Activated CD4-positive, alpha-beta T cell treated with anti-CD3 and anti-CD28 coated beads, Interleukin-10, Interleukin-2, amounts not matched to agents 100 ng/mL and 50 ng/mL, durations not matched to agents 16 hours and 8 hours (primary cell): ENCODE results near the gene SULF2.
"Not testable (repeated sequence)": the region's sequence is repeated elsewhere in the genome, so short reads cannot be mapped to it uniquely, and the experiment has no call there.

Experiments used
- DNase-seq: peaks from one replicate; pipeline ENCODE4 v3.0.0-alpha.2; 2020

SULF2 gene

GRCh38 chr20:47785311-47785853, at the start of gene SULF2:
Gene SULF2 (minus strand): TSS chr20:47785481. CDS start chr20:47757363, 28,118 bp downstream.
- no peak for DNase-seq

- DNase-seq: not testable (repeated sequence)
Observed at GRCh38 chr20:47831675-47832074, 46.4 kb upstream of the SULF2 start.

DNA sequence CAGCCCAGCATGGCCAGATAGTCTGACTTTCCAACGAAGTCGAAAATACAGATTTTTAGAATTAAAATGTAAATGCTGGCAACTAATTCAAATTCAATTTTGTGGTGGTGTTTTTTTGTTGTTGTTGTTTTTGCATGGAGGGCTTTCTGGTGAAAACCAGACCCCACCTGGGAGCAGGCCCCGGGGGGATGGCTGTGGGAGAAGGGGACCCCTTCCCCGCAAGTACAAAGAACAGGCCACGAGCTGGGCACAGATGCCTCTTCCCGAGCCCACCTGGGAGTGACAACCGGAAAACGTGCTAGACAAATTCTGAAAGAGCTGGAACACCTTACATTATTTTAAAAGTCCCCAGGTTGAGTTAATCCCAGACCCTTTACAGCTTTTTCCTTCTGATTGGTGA, 41.4 kb upstream of the SULF2 start:
- not testable (repeated sequence) for DNase-seq

- DNase-seq: not testable (repeated sequence)
Observed at GRCh38 chr20:47826006-47826405, 40.7 kb upstream of the SULF2 start.

DNA sequence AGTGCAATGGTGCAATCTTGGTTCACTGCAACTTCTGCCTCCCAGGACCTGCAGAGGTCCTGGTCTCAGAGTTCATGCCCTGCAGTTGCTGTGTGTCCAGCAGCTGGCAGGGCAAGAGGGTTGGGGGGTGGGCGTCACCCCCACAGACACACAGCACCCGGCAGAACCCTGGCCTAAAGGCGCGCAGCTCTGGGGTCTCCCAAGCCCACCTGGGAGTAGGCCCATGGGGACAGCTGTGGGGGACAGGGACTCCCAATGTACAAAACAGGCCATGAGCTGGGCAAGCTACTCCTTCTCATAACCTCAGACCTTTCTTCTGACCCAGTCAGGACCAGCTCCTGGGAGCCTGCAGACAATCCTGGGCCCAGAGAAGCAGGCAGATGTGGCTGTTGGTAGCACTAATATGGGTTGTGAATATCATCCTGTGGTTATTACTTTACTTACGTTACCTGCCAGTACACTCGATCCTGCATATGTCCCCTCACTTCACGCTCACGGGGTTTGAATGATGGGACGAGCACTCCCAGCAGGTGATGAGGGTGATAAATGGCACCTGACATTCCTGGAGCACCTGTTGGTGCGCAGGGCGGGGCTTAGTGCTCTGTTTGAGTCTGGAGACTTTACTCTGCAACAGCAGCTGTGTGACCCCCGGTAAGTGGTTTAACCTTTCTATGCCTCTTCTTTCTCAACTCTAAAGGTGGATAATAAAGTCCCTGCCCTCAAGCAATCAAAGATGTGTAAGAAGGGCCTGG, 39.9 kb upstream of the SULF2 start:
- DNase-seq: no peak

DNA sequence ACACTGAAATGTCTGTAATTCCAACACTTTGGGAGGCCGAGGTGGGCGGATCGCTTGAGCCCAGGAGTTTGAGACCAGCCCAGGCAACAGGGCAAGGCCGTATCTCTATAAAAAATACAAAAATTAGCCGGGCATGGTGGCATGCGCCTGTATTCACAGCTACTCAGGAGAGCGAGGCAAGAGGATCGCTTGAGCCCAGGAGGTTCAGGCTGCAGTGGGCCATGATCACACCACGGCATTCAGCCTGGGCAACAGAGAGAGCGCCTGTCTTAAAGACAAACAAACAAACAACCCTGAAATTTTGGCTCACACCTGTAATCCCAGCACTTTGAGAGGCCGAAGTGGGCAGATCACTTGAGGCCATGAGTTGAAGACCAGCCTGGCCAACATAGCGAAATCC, 38.7 kb upstream of the SULF2 start:
- not testable (repeated sequence) for DNase-seq

DNA sequence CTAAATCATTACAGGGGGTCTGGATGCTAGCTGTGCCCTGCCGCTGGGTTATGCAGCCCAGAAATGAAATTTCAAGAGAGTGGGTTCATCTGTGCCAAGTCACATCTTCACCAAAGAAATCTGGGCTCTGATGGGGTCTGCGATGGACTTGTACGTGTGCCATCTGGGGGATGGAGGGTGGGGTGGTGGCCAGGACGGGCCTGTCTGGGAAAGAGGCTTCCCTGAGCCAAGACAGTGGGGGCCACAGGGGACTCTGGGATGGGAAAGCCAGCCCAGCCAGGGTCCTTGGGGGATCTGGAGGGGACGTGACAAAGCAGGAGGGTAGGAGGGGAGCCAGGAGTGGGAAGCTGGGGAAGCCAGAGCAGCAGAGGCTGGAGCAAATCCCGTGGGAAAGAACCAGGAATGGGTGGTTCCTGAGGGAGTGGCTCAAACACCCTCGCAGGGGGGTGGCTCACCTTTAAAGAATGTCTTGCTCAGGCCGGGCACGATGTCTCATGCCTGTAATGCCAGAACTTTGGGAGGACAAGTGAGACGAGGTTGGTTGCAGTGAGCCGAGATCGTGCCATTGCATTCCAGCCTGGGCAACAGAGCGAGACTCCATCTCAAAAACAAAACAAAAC, 36.3 kb upstream of the SULF2 start:
- no peak for DNase-seq

DNA sequence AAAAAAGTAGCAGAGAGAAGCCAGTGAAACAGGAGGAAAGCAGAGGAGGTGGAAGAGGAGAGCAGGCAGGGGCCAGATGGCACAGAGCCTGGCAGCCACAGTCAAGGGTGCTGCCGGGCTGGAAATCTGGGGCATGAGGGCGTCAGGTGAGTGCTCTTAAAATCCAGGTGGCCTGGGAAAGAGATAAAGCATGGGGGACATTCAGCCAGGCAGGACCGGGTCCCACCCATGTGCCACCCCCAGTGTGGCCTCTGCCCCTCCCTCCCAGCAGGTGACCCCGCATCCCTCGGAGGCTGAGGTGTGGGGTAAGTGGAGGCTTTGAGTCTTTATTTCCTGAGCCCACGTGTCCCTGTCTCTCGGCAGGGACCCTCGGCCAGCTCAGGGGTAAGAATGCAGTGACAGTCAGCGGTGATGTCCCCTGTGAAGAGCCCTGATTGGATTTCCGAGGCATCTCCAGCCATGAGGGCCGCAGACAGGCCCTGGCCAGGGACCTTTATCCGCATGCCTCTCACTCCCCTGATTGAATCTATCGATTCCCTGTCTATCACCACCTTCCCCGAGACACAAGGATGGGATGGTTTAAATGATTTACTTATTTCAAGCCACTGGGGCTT, 33.8 kb upstream of the SULF2 start:
- DNase-seq: no peak

GRCh38 chr20:47818466-47818865, 33.2 kb upstream of the SULF2 start:
- no peak for DNase-seq

GRCh38 chr20:47818016-47818415, 32.7 kb upstream of the SULF2 start:
- no peak for DNase-seq

- no peak for DNase-seq
Observed at GRCh38 chr20:47817573-47817972, 32.3 kb upstream of the SULF2 start.

GRCh38 chr20:47816487-47817451, 31.5 kb upstream of the SULF2 start:
- DNase-seq: no peak

- no peak for DNase-seq
Observed at GRCh38 chr20:47815866-47816265, 30.6 kb upstream of the SULF2 start.

DNA sequence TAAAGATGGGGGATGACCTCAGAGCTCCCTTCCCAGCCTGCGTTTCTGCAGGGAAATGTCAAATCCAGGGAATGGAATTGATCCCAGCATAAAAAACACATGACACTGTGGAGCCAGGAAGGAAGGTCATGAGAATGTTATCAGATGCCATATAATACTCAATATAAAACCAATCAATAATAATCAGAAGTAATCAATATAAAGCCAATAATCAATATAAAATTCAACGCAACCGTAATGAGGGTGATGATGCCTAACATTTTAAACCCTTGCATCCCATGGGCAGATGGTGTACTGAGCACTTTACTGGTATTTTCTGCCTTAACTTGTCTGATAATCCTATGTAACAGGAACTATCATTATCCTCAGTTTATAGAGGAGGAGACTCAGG, 30.1 kb upstream of the SULF2 start:
- DNase-seq: no peak

GRCh38 chr20:47814632-47815415, 29.5 kb upstream of the SULF2 start:
- no peak for DNase-seq

GRCh38 chr20:47810721-47811347, 25.6 kb upstream of the SULF2 start:
- no peak for DNase-seq

GRCh38 chr20:47810116-47810677, 24.9 kb upstream of the SULF2 start:
- DNase-seq: no peak

- no peak for DNase-seq
Observed at GRCh38 chr20:47809161-47809960, 24.1 kb upstream of the SULF2 start.

DNA sequence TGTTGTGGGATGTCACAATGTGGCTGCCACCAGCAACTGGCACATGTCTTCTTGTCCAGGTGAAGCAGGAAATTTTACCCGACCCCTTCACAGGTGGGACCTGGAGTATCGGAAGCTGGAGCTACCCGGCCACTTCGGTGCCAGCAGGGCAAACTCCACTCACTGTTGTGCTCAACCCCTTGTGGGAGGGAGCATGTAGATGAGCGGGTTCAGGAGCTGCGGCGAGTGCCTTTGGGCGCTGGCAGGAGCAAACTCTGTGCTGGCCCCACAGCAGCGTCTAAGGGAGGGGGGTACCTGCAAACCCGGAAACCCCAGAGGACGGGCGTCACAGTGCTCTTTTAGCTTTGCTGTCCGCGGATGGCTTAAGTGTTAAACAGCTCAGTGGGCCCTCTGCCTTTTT, 20.7 kb upstream of the SULF2 start:
- no peak for DNase-seq

- DNase-seq: not testable (repeated sequence)
Observed at GRCh38 chr20:47804972-47805371, 19.7 kb upstream of the SULF2 start.
